ENCODE measurements around the gene MED12L.
"Not testable (repeated sequence)": the region's sequence is repeated elsewhere in the genome, so short reads cannot be mapped to it uniquely, and the experiment has no call there.

The MED12L gene

DNA sequence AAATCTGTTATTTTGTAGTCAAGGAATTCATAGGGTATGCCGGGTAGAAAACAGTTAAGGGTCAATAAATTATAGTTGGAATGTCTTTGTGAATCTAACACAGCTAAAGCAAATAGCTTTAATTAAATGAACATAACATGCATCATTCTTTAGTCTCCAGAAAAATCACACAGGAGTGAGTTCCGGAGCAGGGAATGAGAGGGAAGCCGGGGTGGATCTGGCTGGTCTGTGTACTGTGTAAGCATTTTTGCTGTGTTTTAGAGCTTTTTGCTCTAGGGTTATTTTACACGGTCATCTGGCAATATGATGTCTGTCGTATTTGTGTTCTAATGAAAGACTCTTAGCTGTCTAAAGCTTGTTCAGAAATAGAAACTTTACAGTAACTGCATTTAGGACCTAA, 57.5 kb downstream of the MED12L start:
- no peak for DNase-seq

DNA sequence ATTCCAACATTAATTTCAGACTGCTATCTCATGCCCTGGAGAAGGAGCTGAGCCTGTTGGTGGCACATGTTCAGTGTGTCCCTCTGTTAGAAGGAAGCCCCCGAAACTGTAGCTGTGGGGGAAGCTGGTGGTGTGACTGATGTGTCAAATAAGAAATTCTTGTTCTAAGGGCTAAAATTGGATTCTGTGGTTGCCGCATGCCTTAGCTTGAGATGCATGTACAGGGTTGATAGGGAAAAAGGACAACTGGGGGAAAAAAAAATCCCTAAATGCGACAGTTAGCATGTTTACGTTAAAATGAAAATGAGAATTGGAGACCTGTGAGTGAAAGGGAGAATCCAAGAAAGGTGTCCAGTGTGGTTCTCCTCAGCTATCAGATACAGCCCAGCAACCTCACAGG, 58.6 kb downstream of the MED12L start:
- no peak for DNase-seq

DNA sequence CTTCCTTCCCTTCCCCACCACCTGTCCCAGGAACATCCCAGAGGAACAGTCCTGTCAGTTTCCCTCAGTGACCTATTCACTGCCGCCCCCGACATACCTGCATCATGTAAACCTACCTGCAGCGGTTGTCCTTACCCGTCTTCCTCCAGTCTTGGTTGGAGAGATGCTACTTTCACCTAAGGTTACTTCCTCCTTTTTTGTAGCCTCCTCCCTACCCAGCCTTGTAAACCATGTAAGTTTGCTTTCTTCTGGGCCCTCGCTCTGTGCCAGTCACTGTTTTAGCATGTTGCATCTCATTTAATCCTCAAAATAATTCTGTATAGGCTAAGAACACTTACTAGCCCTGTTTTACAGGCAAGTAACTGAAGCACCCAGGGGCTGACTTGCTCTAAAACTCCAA, 59.3 kb downstream of the MED12L start:
- no peak for DNase-seq

DNA sequence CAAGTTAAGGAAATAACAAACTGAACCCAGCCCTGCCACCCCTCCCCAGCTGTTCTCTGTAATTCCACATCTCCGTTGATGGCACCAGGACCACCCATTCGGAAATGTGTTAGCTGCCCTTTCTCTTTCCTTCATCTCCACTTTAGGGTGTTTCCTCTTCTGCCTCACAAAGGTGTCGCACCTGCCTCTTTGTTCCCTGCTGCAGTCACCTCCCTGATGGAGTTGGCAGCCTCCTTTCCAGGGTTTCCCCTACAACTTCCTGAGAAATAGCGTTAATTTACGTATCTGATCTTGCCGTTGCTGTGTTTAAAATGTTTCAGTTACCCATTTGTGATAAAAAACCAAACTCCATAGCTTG, 60.2 kb downstream of the MED12L start:
- no peak for DNase-seq

GRCh38 chr3:151146071-151146730, 60.7 kb downstream of the MED12L start:
- DNase-seq: peak; percentile 87

GRCh38 chr3:151146731-151147091, 61.2 kb downstream of the MED12L start:
- DNase-seq: no peak

DNA sequence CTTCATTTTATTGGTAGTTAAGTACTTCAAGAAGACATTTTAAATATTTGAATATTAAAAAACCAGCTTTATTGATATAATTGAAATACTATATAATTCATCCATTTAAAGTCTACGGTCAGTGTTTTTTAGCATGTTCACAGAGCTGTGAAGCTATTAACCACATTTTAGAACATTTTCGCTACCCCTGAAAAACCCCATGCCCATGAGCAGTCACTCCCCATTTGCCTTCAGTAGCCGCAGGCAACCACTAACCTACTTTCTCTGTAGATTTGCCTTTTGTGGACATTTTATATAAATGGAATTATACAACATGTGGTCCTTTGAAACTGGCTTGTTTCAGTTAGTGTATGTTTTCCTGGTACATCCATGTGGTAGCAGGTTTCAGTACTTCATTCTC, 61.8 kb downstream of the MED12L start:
- DNase-seq: no peak

GRCh38 chr3:151152455-151153079, 67.1 kb downstream of the MED12L start:
- DNase-seq: no peak

DNA sequence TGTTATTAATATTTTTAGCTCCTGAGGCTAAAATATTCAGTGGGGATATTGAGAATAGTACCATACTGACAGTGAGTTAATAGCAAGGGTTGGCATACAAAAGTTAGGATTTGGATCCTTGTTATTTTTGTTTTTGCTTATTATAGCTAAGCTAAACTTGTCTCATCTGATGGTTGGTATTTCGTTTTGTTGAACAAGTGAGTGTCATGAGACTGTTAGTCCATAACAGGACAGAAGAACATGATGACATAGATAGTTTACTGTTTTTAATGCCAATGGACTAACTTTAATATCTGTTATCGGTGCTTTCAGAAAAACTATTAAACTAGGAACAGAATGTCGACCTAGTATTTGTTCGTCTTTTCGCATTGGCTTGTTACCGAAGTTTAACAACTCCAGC, 69.1 kb downstream of the MED12L start:
- no peak for DNase-seq

- no peak for DNase-seq
Measured at GRCh38 chr3:151155409-151156128, 70.1 kb downstream of the MED12L start.

DNA sequence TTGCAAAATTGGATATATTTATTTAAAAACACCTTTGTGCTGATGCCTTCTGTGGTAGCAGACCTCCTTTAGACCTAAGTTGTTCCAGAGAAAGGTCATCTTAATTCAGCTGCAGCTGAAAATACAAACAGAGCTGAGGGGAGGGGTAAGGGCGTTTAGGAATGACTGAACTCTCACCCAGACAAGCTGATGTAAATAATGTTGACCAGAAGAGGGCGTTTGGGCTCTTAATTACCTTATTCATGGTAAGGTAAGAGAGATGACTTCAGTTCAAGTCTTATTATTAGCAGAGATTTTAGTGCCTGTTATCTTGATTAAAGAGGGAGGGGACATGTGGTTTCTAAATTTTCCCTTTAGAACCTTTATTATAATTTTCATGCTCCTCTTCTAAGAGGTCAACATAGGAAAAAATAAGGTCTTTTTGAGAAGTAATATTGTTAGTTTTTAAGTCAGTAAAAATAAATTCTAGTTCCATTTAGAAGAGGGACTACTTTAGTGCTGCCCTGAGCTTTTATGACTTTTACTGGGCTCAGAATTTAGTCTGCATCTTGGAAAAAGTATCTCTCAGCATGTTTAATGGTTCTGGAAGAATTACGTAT, 71.3 kb downstream of the MED12L start:
- peak; percentile 45 for DNase-seq

DNA sequence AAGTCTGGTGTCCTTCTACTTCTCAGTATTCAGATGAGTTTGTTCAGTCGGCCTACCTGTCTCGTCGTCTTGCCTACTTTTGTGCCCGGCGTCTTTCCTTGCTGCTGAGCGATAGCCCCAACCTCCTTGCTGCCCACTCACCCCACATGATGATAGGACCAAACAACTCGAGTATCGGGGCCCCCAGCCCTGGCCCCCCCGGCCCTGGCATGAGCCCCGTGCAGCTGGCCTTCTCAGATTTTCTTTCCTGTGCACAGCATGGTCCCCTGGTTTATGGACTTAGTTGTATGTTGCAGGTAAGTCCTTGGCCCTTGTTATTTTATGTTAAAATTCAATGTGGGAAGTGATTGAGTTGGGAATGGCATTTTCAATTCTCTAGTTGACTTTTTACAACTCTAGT, 74.3 kb downstream of the MED12L start:
- no peak for DNase-seq

DNA sequence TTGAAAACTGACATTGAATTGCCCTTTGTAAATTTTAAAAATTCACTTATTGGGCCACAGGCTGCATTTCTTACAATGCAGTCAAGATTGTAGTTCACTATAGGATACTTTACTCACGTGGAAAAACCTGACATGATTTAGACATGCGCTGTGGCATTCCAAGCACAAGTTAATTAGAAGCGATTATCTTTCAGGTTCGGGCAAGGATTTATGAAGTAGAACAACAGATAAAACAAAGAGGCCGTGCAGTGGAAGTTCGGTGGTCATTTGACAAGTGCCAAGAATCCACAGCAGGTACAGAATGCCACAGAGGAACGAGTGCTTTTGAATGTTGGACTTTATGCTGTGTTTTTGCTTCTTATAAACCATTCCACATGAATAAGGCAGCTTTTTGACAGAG, 79.8 kb downstream of the MED12L start:
- DNase-seq: no peak

DNA sequence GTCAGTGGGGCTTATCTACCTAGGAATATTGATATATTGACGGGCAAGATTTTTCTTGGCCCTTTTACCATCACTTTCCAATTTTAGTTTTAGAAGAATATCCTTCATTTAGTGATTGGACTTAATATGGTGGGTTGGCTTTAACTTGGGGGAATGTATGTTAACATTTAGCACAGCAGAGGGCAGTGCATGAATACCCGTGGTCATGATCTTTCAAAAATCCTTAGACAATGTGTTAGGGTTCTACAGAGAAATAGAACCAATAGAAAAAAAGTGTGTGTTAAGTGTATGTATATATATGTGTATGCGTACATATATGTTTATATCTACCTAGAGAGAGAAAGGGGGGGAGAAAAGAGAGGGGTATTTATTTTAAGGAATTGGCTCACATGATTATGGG, 80.7 kb downstream of the MED12L start:
- no peak for DNase-seq

- peak; percentile 49 for DNase-seq
Measured at GRCh38 chr3:151168269-151169094, 83.0 kb downstream of the MED12L start.

GRCh38 chr3:151169262-151169947, 83.9 kb downstream of the MED12L start:
- DNase-seq: no peak

- not testable (repeated sequence) for DNase-seq
Measured at GRCh38 chr3:151169948-151170679, 84.7 kb downstream of the MED12L start.

GRCh38 chr3:151171145-151171757, 85.8 kb downstream of the MED12L start:
- no peak for DNase-seq

DNA sequence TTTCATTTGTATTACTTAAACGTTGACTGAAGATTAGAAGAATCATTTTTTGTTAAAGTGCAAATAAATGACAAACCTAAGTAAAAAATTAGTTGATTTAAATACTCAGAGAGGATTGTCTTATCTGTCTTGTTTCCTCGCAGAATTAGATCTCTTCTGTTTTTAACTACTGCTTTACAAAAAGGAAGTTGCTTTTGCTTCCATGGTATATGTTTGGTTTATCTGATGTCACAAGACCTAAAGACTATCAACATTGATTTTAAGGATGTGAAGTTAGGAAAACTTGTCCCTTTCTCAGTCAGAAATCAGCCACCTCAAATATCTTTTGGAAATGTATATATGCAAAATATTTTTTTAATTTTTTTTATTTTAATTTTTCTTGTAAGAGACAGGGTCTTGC, 88.9 kb downstream of the MED12L start:
- DNase-seq: no peak

GRCh38 chr3:151175952-151176351, 90.5 kb downstream of the MED12L start:
- DNase-seq: no peak

DNA sequence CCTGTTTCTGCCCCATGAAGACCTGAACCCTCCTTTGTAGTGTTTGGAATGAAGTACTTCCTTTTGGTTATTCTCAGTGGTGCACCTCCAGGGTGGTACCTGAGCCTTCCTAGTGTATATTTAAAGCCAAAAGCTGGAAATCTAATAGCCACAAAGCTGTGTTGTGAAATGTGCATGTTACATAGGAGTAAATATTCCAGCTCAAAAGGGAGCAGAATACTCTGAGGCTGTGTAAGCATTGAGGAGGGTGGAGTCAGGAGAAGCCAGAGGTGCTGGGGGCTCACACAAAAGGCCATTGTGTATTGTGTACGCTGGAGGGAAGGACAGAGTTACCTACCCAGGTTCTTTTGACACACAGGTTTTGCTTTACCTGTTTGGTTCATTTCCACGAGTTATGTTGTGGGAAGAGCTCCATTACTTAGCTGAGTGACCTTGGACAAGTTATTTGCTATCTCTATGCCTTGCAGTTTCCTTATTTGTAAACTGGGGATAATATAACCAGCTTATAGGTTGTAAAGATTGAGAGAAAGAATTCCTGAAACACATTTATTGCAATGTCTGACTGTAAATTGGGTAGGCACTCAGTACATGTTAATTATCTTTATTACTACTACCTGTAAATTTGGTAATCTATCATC, 92.9 kb downstream of the MED12L start:
- no peak for DNase-seq
